HK-2 (cell line): ENCODE data around the gene USP36.
"Not testable (repeated sequence)": the region's sequence is repeated elsewhere in the genome, so short reads cannot be mapped to it uniquely, and the experiment has no call there.

Experiments
- DNase-seq: peaks from one replicate; pipeline ENCODE4 v3.0.0-alpha.2; 2018; ENCODE audit not compliant: unreplicated experiment

USP36 gene

DNA sequence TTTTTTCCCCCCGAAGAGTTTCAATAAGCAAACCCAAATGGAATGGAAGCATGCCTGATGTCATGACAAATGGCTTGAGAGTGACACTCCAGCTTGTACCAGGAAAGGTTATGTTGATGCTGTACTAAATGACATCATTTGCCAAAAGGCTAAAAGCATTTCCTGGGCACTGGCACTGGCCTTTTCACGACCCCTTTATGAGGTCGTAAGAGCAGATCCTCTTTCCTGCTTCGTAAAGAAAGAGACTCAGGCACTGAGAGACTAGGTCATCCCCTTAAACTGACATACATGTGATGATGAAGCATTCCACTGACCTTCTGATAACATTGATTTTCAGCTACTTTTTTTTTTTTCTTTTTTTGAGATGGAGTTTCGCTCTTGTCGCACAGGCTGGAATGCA lies 31.9 kb upstream of the USP36 start:
- no peak for DNase-seq

- no peak for DNase-seq
Measured at GRCh38 chr17:78870621-78871020, 30.0 kb upstream of the USP36 start.

GRCh38 chr17:78868391-78868790 lies 27.8 kb upstream of the USP36 start:
- DNase-seq, result no peak

GRCh38 chr17:78867046-78867445 lies 26.4 kb upstream of the USP36 start:
- DNase-seq, result not testable (repeated sequence)

DNA sequence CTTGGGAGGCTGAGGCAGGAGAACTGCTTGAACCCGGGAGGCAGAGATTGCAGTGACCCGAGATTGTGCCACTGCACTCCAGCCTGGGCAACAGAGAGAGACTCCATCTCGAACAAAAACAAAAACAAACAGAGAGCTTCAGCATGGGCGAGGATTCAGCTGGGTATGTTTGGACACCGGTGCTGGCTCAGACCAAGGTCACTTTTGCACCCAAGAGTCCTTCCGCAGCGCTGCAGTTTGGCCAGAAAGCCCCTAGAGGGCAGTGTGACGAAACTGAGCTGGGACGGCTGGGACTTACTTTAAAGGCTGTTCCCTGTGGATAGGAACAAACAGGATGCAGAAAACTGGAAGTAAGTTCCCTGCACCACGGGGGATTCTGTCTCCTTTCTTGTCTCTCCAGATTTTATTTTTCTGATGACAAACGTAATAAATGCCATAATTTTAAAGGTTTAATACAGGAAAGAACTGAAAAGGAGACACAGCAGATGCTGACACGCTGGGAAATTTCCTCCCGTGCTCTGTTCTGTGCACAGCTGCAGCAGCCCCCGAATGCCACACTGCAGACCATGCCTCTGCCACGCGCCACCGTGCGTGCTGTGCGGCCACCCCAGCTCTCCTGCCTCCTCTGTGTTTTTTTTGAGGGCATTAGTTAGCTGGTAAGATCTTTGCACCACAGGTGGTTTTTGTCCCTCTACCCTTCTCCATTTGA lies 25.2 kb upstream of the USP36 start:
- peak; percentile 81 for DNase-seq

GRCh38 chr17:78864117-78864516 lies 23.5 kb upstream of the USP36 start:
- no peak for DNase-seq

- peak; percentile 90 for DNase-seq
Measured at GRCh38 chr17:78862073-78863023, 21.7 kb upstream of the USP36 start.

DNA sequence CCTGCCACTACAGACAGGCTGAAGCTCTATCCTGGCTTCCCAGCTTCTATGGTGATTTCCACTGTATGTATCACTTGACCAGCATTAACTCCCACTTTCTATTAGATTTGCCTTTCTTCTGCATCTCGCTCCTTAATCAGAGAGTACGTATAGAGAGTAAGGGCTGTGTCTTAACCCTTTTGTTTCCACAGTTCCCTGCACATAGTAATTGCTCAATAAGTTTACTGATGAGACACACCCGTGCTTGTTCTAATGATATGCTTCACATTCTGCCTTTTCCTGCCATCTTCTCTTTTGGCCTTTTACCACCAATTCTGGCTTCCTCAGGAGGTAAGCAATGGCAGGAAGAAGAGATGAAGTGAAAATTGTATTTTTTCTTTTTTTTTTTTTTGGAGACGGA lies 20.6 kb upstream of the USP36 start:
- no peak for DNase-seq

DNA sequence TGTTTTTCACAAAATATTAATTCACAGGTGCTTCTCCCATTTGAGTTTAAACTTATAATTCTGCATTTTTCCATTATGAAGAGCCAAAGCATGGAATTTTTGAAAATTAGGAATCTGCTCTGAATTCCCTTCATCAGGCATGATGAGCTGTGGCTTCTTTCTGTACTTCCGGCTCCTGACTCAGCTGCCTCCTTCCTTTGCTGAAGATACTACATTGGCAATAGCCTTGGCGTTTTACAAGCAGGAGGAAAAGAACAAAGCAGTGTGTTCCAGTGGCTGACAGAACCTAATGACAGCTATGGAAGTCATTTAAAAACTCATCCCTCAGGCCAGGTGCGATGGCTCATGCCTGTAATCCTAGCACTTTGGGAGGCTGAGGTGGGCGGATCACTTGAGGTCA lies 18.4 kb upstream of the USP36 start:
- DNase-seq, result no peak

DNA sequence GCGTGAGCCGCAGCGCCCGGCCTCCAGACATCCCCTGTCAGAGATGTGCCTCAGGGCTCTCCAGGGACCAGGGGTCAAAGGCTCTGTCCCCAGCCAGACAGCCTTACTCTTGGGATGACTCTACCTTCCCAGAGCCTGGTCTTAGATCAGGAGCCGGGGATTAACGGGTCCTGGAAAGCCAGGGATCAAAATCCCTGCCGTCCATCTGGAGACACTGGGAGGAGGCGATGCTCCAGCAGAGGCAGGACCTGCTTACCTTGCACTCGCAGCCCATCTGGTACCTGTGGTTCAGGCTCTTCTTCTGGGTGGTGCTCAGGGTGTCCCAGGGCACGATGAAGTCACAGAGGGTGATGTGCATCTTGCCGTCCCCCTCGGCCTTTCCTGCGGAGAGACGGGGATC lies 16.7 kb upstream of the USP36 start:
- no peak for DNase-seq

GRCh38 chr17:78855561-78856165 lies 15.0 kb upstream of the USP36 start:
- DNase-seq, result no peak

DNA sequence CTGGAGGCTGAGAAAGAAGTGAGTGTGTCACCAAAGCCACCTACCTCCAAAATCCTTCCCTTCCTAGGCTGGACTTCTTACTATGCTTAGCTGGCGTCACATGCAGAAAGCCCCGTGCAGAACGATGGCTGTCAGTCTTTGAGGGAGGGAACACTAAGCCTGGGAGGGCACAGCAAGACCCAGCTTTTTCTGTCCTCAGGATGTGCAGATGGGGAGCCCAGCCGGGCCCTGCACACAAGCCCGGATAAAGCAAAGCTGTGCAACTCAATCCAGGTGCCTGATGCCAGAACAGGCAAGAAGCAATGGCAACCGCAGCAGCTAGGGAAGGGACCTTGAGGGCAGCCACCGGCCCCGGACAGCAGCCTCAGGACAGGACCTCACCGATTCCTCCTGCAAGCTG lies 13.9 kb upstream of the USP36 start:
- no peak for DNase-seq

DNA sequence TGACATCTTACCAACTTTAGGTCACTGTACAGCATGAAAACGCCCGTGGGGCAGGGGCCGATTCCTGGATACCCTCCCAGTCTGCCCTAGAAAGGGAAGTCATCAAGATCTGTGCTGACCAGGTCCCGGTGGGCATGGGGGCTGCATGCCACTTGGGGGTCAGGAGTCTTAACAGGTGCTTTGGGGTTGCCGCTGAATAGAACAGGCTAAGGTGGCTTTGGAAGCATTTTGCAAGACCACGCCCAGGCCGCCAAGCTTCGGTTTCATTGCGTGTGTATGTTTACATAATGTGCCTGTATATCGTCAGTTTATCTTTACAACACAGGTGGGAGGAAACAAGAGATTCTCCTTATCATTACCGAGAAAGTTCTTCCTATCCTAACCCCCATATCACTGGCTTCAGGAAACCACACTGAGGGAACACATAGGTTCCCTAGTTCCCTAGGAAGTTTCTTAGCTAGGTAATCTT lies 13.3 kb upstream of the USP36 start:
- DNase-seq, result no peak

DNA sequence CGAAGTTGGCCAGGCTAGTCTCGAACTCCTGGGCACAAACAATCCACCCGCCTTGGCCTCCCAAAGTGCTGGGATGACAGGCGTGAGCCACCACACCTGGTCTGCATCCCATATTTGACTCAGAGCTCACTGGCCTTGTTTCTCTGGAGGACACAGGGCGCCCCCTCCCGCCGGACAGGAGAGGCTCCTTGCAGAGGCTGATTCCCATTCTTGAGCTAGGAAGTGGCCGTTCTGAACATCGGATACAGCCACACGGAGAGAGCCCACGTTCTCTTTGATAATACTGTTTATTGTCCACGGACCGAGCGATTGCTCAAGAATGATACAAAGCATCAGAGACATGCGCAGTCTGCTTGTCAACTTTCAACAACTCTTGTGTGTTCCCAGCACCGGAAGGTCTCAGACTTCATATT lies 12.1 kb upstream of the USP36 start:
- no peak for DNase-seq

- no peak for DNase-seq
Measured at GRCh38 chr17:78849026-78849425, 8.4 kb upstream of the USP36 start.

DNA sequence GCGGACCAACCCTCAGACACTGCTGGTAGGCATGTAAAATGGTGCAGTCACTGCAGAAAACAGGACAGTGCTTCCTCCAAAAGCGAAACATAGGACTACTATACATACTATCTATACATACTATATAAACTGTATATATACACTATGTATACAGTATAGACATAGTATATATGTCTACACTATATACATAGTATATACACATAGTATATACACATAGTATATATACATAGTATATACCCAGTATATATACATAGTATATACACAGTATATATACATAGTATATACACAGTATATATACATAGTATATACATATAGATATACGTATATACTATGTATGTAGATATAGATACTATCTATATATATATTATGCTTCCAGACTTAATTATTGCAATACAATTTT lies 6.4 kb upstream of the USP36 start:
- DNase-seq, result no peak

DNA sequence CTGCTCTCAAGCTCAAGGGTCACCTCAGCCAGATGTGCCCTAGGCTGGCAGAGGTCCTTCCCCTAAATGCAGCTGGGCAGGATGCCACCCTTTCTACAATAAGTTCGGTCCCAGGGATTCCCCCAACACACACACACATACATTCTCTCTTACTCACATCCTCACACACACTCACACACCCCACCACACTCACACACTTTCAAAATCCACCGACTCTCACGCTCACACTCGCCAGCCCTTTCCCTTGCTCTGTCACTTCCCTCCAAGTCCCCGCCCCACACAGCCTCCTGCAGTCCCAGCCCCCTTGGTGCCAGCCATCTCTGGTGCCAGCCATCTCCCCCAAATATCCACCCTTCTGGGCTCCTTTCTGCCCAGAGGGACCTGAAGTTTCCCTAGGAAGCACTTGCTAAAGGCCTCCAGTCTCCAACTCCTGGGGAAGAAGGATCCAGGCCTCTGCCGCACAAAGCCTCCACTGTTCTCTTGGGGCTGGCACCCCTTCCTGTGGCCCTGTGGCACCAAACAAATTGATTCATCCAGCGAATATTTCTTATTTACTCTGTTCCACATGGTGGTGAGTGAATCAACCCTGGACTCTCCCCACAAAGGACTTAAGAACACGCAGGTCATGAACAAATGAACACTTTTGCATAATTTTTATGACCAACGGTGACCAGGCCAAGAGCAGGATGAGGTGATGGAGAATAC lies 3.8 kb upstream of the USP36 start:
- DNase-seq, result peak; percentile 20

DNA sequence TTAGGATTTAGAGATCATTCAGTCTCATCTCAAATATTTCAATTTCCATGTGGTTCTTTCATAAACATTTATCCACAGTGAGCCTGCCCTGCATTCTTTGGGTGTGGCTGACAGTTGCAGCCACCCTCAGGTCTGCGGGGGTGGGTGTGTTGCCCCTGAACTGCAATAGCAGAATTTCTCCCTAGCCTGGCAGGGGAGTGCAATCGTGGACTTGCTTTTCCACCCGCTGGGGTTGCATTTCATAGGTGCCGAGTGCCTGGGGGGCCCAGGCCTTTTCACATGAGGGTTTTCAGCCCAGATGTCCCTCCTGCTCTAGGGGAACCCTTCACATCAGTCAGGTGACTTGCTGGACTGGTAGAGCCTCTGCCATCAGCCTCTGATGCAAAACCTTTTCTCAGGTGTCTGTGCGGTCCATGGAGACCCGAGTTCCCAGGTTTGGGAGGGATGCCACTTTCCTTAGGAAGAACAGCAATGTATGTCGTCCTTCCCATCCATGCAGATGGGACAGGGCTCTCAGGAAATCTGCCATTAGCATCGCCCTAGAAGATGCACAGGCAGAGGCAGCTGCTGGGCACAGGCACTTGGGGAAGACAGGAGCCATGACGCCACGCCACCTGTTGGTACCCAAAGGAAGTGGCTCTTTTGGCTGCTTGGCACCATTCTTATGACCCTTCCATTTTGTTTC lies 2.4 kb upstream of the USP36 start:
- peak; percentile 28 for DNase-seq

DNA sequence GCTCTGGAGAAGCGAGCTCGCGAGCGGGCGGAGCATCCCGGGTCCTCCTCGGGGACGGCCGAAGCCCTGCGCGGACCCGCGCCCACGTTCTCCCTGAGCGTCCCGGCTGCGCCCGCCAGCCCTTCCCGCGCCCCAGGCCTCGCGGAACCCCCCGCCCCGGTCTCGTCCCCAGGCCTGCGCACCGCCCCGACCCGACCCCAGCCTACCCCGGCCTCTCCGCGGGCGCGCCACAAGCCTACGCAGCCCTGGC lies 159 bp downstream of the USP36 start:
- no peak for DNase-seq

GRCh38 chr17:78839762-78840529 lies 668 bp downstream of the USP36 start:
- DNase-seq, result peak; percentile 48

GRCh38 chr17:78839235-78839761 lies 1.3 kb downstream of the USP36 start:
- DNase-seq, result no peak
